D721Med (cell line): ENCODE measurements around the gene AGBL5.

Source experiments
- DNase-seq: peaks from one replicate; pipeline ENCODE4 v3.0.0; 2011; ENCODE audit warnings: low spot score; ENCODE audit not compliant: insufficient read length
- FAIRE-seq: peaks from 2 replicates; lab custom pipeline; 2011; peaks lifted over from hg19 to GRCh38; lab: Jason Lieb, UNC
- CTCF ChIP-seq: IDR thresholded peaks from 2 replicates; pipeline ENCODE4 v1.5.1; 2012; ENCODE audit warnings: mild to moderate bottlenecking, control low read depth; ENCODE audit not compliant: insufficient read depth; ENCODE audit errors: missing control alignments

AGBL5 gene

GRCh38 chr2:27033253-27033852 is 18.1 kb upstream of the AGBL5 start:
- TF ChIP-seq CTCF, result no peak
- DNase-seq (no peak), FAIRE-seq (no peak)

- TF ChIP-seq CTCF, result no peak
- DNase-seq (no peak), FAIRE-seq (no peak)
These were observed 13.5 kb upstream of the AGBL5 start for GRCh38 chr2:27038012-27038411.

- DNase-seq (no peak), FAIRE-seq (no peak)
- no peak for TF ChIP-seq CTCF
These were observed 12.7 kb upstream of the AGBL5 start for GRCh38 chr2:27038631-27039339.

DNA sequence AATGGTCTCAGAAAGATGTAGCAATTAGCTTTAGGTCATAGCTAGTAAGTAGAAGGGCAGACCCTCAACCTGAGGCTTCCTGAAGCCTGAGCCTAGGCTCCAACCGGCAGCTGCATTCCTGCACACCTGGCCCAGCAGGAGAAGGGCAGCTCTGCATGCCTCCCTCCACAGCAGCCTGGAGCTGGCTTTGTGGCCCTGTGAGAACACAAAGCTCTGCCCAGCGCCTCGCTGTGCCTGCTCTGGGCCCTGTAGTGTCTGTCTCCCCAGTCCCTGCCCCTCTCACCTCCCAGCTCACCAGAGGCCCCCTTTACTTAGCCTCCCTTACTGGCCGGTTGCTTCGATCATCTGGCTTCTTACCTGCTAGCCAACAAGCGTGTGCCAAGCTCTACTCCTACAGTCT is 12.0 kb upstream of the AGBL5 start:
- DNase-seq (no peak), FAIRE-seq (no peak)
- no peak for TF ChIP-seq CTCF

DNA sequence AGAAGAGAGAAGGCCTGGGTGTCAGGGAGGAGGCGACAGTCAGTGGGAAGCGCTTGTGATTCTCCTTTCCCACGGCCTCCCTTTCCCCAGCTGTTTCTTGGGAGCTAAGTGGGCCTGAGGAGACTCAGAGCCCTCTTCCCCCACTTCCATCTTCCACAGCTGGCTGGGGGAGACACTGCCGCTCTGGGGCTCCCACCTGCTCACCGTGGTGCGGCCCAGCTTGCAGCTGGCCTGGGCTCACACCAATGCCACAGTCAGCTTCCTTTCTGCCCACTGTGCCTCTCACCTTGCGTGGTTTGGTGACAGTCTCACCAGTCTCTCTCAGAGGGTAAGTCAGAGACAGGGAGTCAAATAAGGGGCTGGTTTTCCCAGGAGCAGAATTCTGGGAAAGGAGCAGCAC is 11.6 kb upstream of the AGBL5 start:
- DNase-seq, result no peak
- no peak for FAIRE-seq
- no peak for TF ChIP-seq CTCF

- DNase-seq (no peak), FAIRE-seq (no peak)
- TF ChIP-seq CTCF, result no peak
These were observed 11.2 kb upstream of the AGBL5 start for GRCh38 chr2:27040282-27040681.

DNA sequence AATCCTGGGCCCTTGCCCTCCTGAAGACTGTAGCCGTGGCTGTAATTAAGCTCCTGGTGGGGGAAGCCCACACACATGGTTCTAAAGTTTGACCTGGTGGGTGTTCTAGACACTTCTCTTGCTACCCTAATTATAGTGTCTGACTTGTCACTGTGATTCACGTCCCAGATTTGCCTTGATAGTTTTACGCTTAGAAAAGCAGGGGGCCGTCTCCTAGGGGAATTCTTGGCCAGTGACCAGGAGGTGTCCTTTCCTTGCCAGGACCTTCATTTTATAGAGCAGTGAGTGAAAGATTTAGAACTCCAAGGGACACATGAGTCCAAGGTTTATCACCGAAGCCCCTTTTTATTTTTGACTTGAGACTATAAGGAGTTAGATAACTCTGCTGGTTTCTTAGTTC is 9.7 kb upstream of the AGBL5 start:
- FAIRE-seq, result no peak
- DNase-seq, result no peak
- TF ChIP-seq CTCF, result no peak
